Liver (tissue), 9 donors: Measurements from ENCODE around the gene ZNF532. TPM values are rescaled to one million over a fixed set of nuclear protein-coding genes. Genes with fewer than 3 reads are reported as not detected.
"Not testable (repeated sequence)": the region's sequence is repeated elsewhere in the genome, so short reads cannot be mapped to it uniquely, and the experiment has no call there.

ENCODE experiments used
- DNase-seq: peaks from one replicate; pipeline ENCODE4 v3.0.0-alpha.2; 2017; ENCODE audit warnings: low spot score
- H3K27ac ChIP-seq, 2 donors: one replicate each; pipeline ENCODE4 v1.7.0; 2013; ENCODE audit warnings: inconsistent platforms in 2 of 2, low read length in 2 of 2, control low read depth in 1 of 2, low read depth in 1 of 2, mild to moderate bottlenecking in 1 of 2
- H3K27me3 ChIP-seq, 4 donors: one replicate each; pipeline versions ENCODE4 v1.6.1 to v1.7.0; 2013; ENCODE audit warnings: low read length in 3 of 4, inconsistent platforms in 1 of 4, mild to moderate bottlenecking in 1 of 4, moderate library complexity in 1 of 4; ENCODE audit not compliant: control insufficient read depth in 4 of 4, insufficient read depth in 4 of 4
- H3K36me3 ChIP-seq, 4 donors: one replicate each; pipeline versions ENCODE4 v1.6.1 to v1.7.0; 2013; ENCODE audit warnings: low read length in 3 of 4, mild to moderate bottlenecking in 3 of 4, low read depth in 1 of 4, moderate library complexity in 1 of 4; ENCODE audit not compliant: control insufficient read depth in 4 of 4, insufficient read depth in 3 of 4
- H3K4me1 ChIP-seq, 4 donors: one replicate each; pipeline versions ENCODE4 v1.6.1 to v1.7.0; 2013; ENCODE audit warnings: low read length in 3 of 4, mild to moderate bottlenecking in 3 of 4, moderate library complexity in 1 of 4; ENCODE audit not compliant: control insufficient read depth in 4 of 4, insufficient read depth in 4 of 4
- H3K4me3 ChIP-seq, 3 donors: one replicate each; pipeline versions ENCODE4 v1.6.1 to v1.7.0; 2013; ENCODE audit warnings: low read length in 3 of 3, control low read depth in 1 of 3, low read depth in 1 of 3, mild to moderate bottlenecking in 1 of 3
- H3K9ac ChIP-seq, 2 donors: one replicate each; pipeline ENCODE4 v1.7.0; 2013; ENCODE audit warnings: low read length in 2 of 2, mild to moderate bottlenecking in 2 of 2, moderate library complexity in 2 of 2, control low read depth in 1 of 2, low read depth in 1 of 2
- H3K9me3 ChIP-seq, 4 donors: one replicate each; pipeline versions ENCODE4 v1.6.1 to v1.7.0; 2013; ENCODE audit warnings: low read length in 3 of 4; ENCODE audit not compliant: control insufficient read depth in 4 of 4
- FOXA1 ChIP-seq: IDR thresholded peaks from 2 replicates; pipeline ENCODE4 v1.6.1; 2016; ENCODE audit warnings: antibody characterized with exemption
- FOXA2 ChIP-seq: IDR thresholded peaks from 2 replicates; pipeline ENCODE4 v1.6.1; 2016; ENCODE audit warnings: antibody characterized with exemption
- GABPA ChIP-seq, 2 donors: IDR thresholded peaks in 1 of 2; conservative IDR thresholded peaks in 1 of 2; 2 replicates each; pipeline ENCODE4 v1.6.1; 2016; ENCODE audit warnings: antibody characterized with exemption in 2 of 2, mild to moderate bottlenecking in 1 of 2, moderate library complexity in 1 of 2
- HNF4A ChIP-seq, 2 donors: conservative IDR thresholded peaks; 2 replicates each; pipeline ENCODE4 v1.6.1; 2016; ENCODE audit warnings: antibody characterized with exemption in 2 of 2, mild to moderate bottlenecking in 2 of 2
- HNF4G ChIP-seq: IDR thresholded peaks from 2 replicates; pipeline ENCODE4 v1.6.1; 2016; ENCODE audit warnings: antibody characterized with exemption
- NR2F2 ChIP-seq: IDR thresholded peaks from 2 replicates; pipeline ENCODE4 v1.6.1; 2016; ENCODE audit warnings: antibody characterized with exemption
- RAD21 ChIP-seq, 2 donors: IDR thresholded peaks; 2 replicates each; pipeline ENCODE4 v1.6.1; 2016; ENCODE audit warnings: antibody characterized with exemption in 2 of 2, mild to moderate bottlenecking in 2 of 2
- RXRA ChIP-seq, 2 donors: IDR thresholded peaks; 2 replicates each; pipeline ENCODE4 v1.6.1; 2017 to 2018; ENCODE audit warnings: antibody characterized with exemption in 2 of 2, mild to moderate bottlenecking in 1 of 2
- SP1 ChIP-seq: IDR thresholded peaks from 2 replicates; pipeline ENCODE4 v1.6.1; 2018; ENCODE audit warnings: antibody characterized with exemption, mild to moderate bottlenecking
- TAF1 ChIP-seq: conservative IDR thresholded peaks from 2 replicates; pipeline ENCODE4 v1.6.1; 2016; ENCODE audit warnings: antibody characterized with exemption, mild to moderate bottlenecking
- YY1 ChIP-seq: IDR thresholded peaks from 2 replicates; pipeline ENCODE4 v1.6.1; 2016; ENCODE audit warnings: antibody characterized with exemption, mild to moderate bottlenecking
- ZBTB33 ChIP-seq: IDR thresholded peaks from 2 replicates; pipeline ENCODE4 v1.6.1; 2016; ENCODE audit warnings: antibody characterized with exemption
- WGBS: extraction: QIAGEN DNeasy Blood & Tissue Kit; methylation state at CpG from one replicate; pipeline ENCODE4 v1.1.7; 2013; 5-methylcytosine and 5-hydroxymethylcytosine counted together
- polyA plus RNA-seq, 2 donors: library from polyadenylated mRNA; stranded (reverse) in 1 of 2; unstranded in 1 of 2; fragments of 200-250 nt in 1 of 2; fragments of >200 nt in 1 of 2; fragmentation: Nextera tagmentation in 1 of 2; extraction: Ambion mirVana in 1 of 2; gene quantifications; one replicate each; pipeline versions ENCODE4 v1.2.1 to v1.2.3, GENCODE V29; 2013 to 2015
- total RNA-seq, 2 donors: library from RNA; depleted of rRNA; stranded (reverse); fragments of >200 nt; gene quantifications; one replicate each; pipeline ENCODE4 v1.2.3, GENCODE V29; 2014
- TF ChIP-seq, protein P1 (sequence below): fragments of 150-350 bp; IDR thresholded peaks from 2 replicates; pipeline ENCODE4 v1.5.1; 2017; ENCODE audit warnings: improper control_type of control experiment, low read depth, low read length; ENCODE audit not compliant: missing input control
- TF ChIP-seq, protein P2 (sequence below): IDR thresholded peaks from 2 replicates; pipeline ENCODE4 v1.6.1; 2016; ENCODE audit warnings: antibody characterized with exemption
- donor health status: healthy.
- donor health status: healthy.
- donor health status: healthy.
- donor health status: healthy.
- donor health status: healthy.

ZNF532 gene
- total and polyA plus RNA-seq, 4 donors, result 0.68 to 5.6 (median 2.5) TPM

DNA sequence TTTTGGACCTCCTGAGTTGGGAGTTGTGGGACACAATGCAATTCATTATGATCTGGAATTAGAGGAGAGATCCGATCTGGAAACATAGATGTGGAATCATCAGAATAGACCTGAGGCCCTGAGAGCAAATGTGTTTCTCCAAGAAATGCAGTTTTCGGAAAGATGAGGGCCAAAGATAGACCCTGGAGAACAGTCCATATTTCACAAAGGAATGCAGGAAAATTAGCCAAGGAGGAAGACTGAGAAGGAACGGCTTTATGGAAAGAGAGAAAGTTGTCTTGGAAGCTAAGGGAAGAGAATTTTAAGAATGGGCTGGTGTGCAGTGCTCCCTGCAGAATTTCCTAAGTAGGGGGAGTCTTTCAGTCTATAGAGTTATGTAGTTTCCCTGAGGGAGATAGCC lies 11.1 kb upstream of the ZNF532 start:
- no peak for DNase-seq
- Histone ChIP-seq H3K9ac (no peak overlapping the region), H3K27ac (no peak overlapping the region), H3K9me3 (no peaks in the 10 kb centered on the region), H3K27me3 (no peaks in the 10 kb centered on the region), H3K36me3 (no peaks in the 10 kb centered on the region), H3K4me1 (no peaks in the 10 kb centered on the region), H3K4me3 (no peak overlapping the region)
- TF ChIP-seq, protein P1, sequence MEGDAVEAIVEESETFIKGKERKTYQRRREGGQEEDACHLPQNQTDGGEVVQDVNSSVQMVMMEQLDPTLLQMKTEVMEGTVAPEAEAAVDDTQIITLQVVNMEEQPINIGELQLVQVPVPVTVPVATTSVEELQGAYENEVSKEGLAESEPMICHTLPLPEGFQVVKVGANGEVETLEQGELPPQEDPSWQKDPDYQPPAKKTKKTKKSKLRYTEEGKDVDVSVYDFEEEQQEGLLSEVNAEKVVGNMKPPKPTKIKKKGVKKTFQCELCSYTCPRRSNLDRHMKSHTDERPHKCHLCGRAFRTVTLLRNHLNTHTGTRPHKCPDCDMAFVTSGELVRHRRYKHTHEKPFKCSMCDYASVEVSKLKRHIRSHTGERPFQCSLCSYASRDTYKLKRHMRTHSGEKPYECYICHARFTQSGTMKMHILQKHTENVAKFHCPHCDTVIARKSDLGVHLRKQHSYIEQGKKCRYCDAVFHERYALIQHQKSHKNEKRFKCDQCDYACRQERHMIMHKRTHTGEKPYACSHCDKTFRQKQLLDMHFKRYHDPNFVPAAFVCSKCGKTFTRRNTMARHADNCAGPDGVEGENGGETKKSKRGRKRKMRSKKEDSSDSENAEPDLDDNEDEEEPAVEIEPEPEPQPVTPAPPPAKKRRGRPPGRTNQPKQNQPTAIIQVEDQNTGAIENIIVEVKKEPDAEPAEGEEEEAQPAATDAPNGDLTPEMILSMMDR, result no peak
- TF ChIP-seq HNF4G (no peak), FOXA1 (no peak), YY1 (no peak), RAD21 (IDR thresholded peaks at IDR 0.05) (no peak), RXRA (IDR thresholded peaks at IDR 0.05) (no peak), SP1 (no peak), GABPA (IDR thresholded peaks at IDR 0.05 in 1 of 2, conservative IDR thresholded peaks at IDR 0.05 in 1 of 2) (no peak)
- WGBS, result 93% methylated on average over 3 of the region's 3 CpGs

- H3K9ac ChIP-seq, H3K9me3 ChIP-seq, H3K27ac ChIP-seq, H3K27me3 ChIP-seq, H3K4me1 ChIP-seq, H3K4me3 ChIP-seq, DNase-seq, H3K36me3 ChIP-seq: not testable (repeated sequence)
- WGBS, result 80% methylated on average over 7 of the region's 7 CpGs
These were observed 9.2 kb upstream of the ZNF532 start for GRCh38 chr18:58855521-58855920.

DNA sequence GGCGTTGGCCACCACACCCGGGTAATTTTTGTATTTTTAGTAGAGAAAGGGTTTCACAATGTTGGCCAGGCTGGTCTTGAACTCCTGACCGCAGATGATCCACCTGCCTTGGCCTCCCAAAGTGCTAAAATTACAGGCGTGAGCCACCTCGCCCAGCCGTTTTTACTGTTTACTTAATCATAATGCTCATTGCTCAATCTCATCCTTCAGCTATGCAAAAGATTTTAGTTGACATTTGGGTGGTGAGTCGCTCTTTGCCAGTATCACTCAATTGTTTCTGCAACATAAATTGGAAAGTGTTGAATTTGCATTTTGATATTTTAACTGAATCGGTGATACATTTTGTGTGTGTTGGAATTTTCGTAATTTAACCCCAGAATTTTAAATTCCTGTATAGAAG lies 7.8 kb upstream of the ZNF532 start:
- 83% methylated on average over 9 of the region's 9 CpGs for WGBS

More for the DNA sequence above, 7.8 kb upstream of the ZNF532 start:
- no peaks in the 10 kb centered on the region for H3K27me3 ChIP-seq
- no peaks in the 10 kb centered on the region for H3K4me1 ChIP-seq
- no peak overlapping the region for H3K27ac ChIP-seq
- DNase-seq, result no peak
- H3K9me3 ChIP-seq, result no peaks in the 10 kb centered on the region
- H3K9ac ChIP-seq, result no peak overlapping the region
- TF ChIP-seq RAD21 (IDR thresholded peaks at IDR 0.05) (no peak), TAF1 (no peak), FOXA1 (no peak), RXRA (IDR thresholded peaks at IDR 0.05) (no peak), SP1 (no peak), FOXA2 (no peak), ZBTB33 (no peak), NR2F2 (no peak), GABPA (IDR thresholded peaks at IDR 0.05 in 1 of 2, conservative IDR thresholded peaks at IDR 0.05 in 1 of 2) (no peak), HNF4A (conservative IDR thresholded peaks at IDR 0.05) (no peak)
- TF ChIP-seq, protein P2, sequence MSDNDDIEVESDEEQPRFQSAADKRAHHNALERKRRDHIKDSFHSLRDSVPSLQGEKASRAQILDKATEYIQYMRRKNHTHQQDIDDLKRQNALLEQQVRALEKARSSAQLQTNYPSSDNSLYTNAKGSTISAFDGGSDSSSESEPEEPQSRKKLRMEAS, result no peak
- H3K4me3 ChIP-seq, result no peak overlapping the region
- H3K36me3 ChIP-seq, result no peaks in the 10 kb centered on the region
